GM18519 (cell line): ENCODE data around the gene ADGRA1.

Experiments
- ATAC-seq: cut with Tn5 transposase; IDR thresholded peaks from one replicate; pipeline ENCODE4 v1.9.1; 2021; ENCODE audit warnings: mild to moderate bottlenecking, moderate library complexity; ENCODE audit not compliant: unreplicated experiment, low FRiP score

ADGRA1 gene

GRCh38 chr10:133075346-133076137 is 12.2 kb upstream of the ADGRA1 start:
- ATAC-seq: no peak

GRCh38 chr10:133076274-133077038 is 11.3 kb upstream of the ADGRA1 start:
- ATAC-seq: no peak

- ATAC-seq: no peak
These were observed 7.7 kb upstream of the ADGRA1 start for GRCh38 chr10:133079836-133080682.

GRCh38 chr10:133080683-133081040 is 7.1 kb upstream of the ADGRA1 start:
- no peak for ATAC-seq

GRCh38 chr10:133081636-133082035 is 6.1 kb upstream of the ADGRA1 start:
- ATAC-seq: no peak

GRCh38 chr10:133082685-133083421 is 4.9 kb upstream of the ADGRA1 start:
- ATAC-seq: no peak

- ATAC-seq: no peak
These were observed 4.2 kb upstream of the ADGRA1 start for GRCh38 chr10:133083422-133084100.

GRCh38 chr10:133084491-133084890 is 3.2 kb upstream of the ADGRA1 start:
- no peak for ATAC-seq

GRCh38 chr10:133085251-133086125 is 2.2 kb upstream of the ADGRA1 start:
- no peak for ATAC-seq

- no peak for ATAC-seq
These were observed 1.5 kb upstream of the ADGRA1 start for GRCh38 chr10:133086247-133086646.

GRCh38 chr10:133087045-133087678 is 562 bp upstream of the ADGRA1 start:
- no peak for ATAC-seq

GRCh38 chr10:133088179-133088955 is 643 bp downstream of the ADGRA1 start:
- ATAC-seq: no peak

GRCh38 chr10:133088956-133089800 is 1.5 kb downstream of the ADGRA1 start:
- ATAC-seq: no peak

- ATAC-seq: no peak
These were observed 2.4 kb downstream of the ADGRA1 start for GRCh38 chr10:133090101-133090500.

- ATAC-seq: no peak
These were observed 2.9 kb downstream of the ADGRA1 start for GRCh38 chr10:133090654-133091053.

GRCh38 chr10:133091316-133091715 is 3.6 kb downstream of the ADGRA1 start:
- ATAC-seq: no peak

- no peak for ATAC-seq
These were observed 5.6 kb downstream of the ADGRA1 start for GRCh38 chr10:133093291-133093690.
